Activated naive CD4-positive, alpha-beta T cell treated with anti-CD3 and anti-CD28 coated beads, Interleukin-2, amount 50 U/mL, for 24 hours (primary cell): Measurements from ENCODE around the gene ICAM1.

Experiments used
- H3K27ac Mint-ChIP-seq: one replicate; pipeline ENCODE4 v1.8.0; 2021; ENCODE audit warnings: mild to moderate bottlenecking, mixed read lengths
- H3K27me3 Mint-ChIP-seq: one replicate; pipeline ENCODE4 v1.8.0; 2021; ENCODE audit warnings: mixed read lengths
- H3K36me3 Mint-ChIP-seq: one replicate; pipeline ENCODE4 v1.8.0; 2021; ENCODE audit warnings: mixed read lengths
- H3K4me1 Mint-ChIP-seq: one replicate; pipeline ENCODE4 v1.8.0; 2021; ENCODE audit warnings: mixed read lengths
- H3K4me3 Mint-ChIP-seq: one replicate; pipeline ENCODE4 v1.8.0; 2021; ENCODE audit warnings: mild to moderate bottlenecking, mixed read lengths
- H3K9me3 Mint-ChIP-seq: one replicate; pipeline ENCODE4 v1.8.0; 2021; ENCODE audit warnings: mixed read lengths

The ICAM1 gene

DNA sequence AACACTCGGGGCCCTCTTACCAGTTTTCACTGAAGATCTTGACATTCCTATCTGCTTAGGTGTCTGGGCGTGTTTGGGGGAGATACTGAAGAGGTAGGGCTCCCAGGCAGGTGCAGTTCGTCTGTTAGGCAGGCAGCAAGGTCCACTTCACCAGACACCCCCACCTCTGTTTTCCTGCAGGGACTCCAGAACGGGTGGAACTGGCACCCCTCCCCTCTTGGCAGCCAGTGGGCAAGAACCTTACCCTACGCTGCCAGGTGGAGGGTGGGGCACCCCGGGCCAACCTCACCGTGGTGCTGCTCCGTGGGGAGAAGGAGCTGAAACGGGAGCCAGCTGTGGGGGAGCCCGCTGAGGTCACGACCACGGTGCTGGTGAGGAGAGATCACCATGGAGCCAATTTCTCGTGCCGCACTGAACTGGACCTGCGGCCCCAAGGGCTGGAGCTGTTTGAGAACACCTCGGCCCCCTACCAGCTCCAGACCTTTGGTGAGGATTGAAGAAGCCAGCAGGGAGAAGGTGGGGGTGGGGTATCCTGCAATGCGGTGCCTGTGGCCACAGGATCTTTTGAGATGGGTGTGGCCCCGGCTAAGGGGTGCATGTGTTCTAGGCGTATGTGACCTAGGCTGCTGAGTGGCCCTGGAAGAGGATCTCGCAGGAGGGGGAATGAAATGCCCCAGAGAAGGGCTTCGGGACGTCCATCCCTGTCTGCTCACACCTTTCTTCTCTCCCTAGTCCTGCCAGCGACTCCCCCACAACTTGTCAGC, 12.6 kb downstream of the ICAM1 start:
- Mint-ChIP-seq H3K9me3 (no peaks in the 10 kb centered on the region), H3K27me3 (peaks cover 3% of the 10 kb centered on the region), H3K36me3 (peaks cover 10% of the 10 kb centered on the region), H3K4me1 (peaks cover 26% of the 10 kb centered on the region), H3K4me3 (no peak overlapping the region), H3K27ac (no peak overlapping the region)

GRCh38 chr19:10284065-10284959, 13.4 kb downstream of the ICAM1 start:
- no peak overlapping the region for H3K27ac Mint-ChIP-seq
- no peaks in the 10 kb centered on the region for H3K9me3 Mint-ChIP-seq
- H3K27me3 Mint-ChIP-seq = peaks cover 5% of the 10 kb centered on the region
- H3K4me3 Mint-ChIP-seq = no peak overlapping the region
- H3K36me3 Mint-ChIP-seq = peaks cover 10% of the 10 kb centered on the region
- H3K4me1 Mint-ChIP-seq = peaks cover 34% of the 10 kb centered on the region

GRCh38 chr19:10284960-10285278, 14.0 kb downstream of the ICAM1 start:
- H3K27ac Mint-ChIP-seq = no peak overlapping the region
- no peaks in the 10 kb centered on the region for H3K9me3 Mint-ChIP-seq
- no peak overlapping the region for H3K4me3 Mint-ChIP-seq
- peaks cover 7% of the 10 kb centered on the region for H3K36me3 Mint-ChIP-seq
- peaks cover 33% of the 10 kb centered on the region for H3K4me1 Mint-ChIP-seq
- H3K27me3 Mint-ChIP-seq = peaks cover 5% of the 10 kb centered on the region

GRCh38 chr19:10285393-10285792, 14.5 kb downstream of the ICAM1 start:
- Mint-ChIP-seq H3K36me3 (peaks cover 5% of the 10 kb centered on the region), H3K4me3 (no peak overlapping the region), H3K9me3 (no peaks in the 10 kb centered on the region), H3K27me3 (peaks cover 8% of the 10 kb centered on the region), H3K4me1 (peaks cover 35% of the 10 kb centered on the region), H3K27ac (no peak overlapping the region)

- peaks cover 15% of the 10 kb centered on the region for H3K27me3 Mint-ChIP-seq
- H3K9me3 Mint-ChIP-seq = no peaks in the 10 kb centered on the region
- peaks cover 46% of the 10 kb centered on the region for H3K4me1 Mint-ChIP-seq
- H3K36me3 Mint-ChIP-seq = peaks cover 5% of the 10 kb centered on the region
- H3K27ac Mint-ChIP-seq = no peak within 1 kb of the TSS
- peak within 1 kb of the TSS; percentile 73 for H3K4me3 Mint-ChIP-seq
These were observed 16.1 kb downstream of the ICAM1 start, which contains the start of gene ICAM4 for GRCh38 chr19:10286803-10287737. TSS of gene ICAM4 (plus strand) at chr19:10286955. CDS start at chr19:10287013, 58 bp downstream.

- Mint-ChIP-seq H3K27me3 (peaks cover 26% of the 10 kb centered on the region), H3K27ac (peak overlapping the region; percentile 55), H3K9me3 (no peaks in the 10 kb centered on the region), H3K4me1 (peaks cover 55% of the 10 kb centered on the region), H3K4me3 (peak overlapping the region; percentile 84), H3K36me3 (peaks cover 5% of the 10 kb centered on the region)
These were observed 17.8 kb downstream of the ICAM1 start for GRCh38 chr19:10288662-10289166.

DNA sequence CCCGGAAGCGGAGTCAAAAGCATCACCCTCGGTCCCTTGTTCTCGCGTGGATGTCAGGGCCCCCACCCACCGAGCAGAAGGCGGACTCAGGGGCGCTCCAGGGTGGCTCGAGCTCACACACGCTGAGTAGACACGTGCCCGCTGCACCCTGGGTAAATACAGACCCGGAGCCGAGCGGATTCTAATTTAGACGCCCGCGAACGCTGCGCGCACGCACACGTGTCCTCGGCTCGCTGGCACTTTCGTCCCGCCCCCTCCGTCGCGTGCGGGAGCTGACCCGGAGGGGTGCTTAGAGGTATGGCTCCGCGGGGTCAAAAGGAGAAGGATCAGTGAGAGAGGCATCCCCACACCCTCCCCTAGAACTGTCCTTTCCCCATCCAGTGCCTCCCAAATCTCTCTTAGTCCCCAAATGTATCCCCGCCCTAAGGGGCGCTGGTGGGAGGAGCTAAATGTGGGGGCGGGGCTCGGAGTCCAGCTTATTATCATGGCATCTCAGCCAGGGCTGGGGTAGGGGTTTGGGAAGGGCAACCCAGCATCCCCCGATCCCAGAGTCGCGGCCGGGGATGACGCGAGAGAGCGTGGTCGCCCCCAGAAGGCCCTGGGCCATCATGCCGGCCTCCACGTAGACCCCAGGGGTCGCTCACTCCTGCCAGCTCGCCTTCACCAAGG, 18.4 kb downstream of the ICAM1 start:
- H3K27me3 Mint-ChIP-seq = peaks cover 27% of the 10 kb centered on the region
- peak overlapping the region; percentile 17 for H3K27ac Mint-ChIP-seq
- H3K4me3 Mint-ChIP-seq = peak overlapping the region; percentile 84
- peaks cover 4% of the 10 kb centered on the region for H3K36me3 Mint-ChIP-seq
- no peaks in the 10 kb centered on the region for H3K9me3 Mint-ChIP-seq
- peaks cover 56% of the 10 kb centered on the region for H3K4me1 Mint-ChIP-seq

DNA sequence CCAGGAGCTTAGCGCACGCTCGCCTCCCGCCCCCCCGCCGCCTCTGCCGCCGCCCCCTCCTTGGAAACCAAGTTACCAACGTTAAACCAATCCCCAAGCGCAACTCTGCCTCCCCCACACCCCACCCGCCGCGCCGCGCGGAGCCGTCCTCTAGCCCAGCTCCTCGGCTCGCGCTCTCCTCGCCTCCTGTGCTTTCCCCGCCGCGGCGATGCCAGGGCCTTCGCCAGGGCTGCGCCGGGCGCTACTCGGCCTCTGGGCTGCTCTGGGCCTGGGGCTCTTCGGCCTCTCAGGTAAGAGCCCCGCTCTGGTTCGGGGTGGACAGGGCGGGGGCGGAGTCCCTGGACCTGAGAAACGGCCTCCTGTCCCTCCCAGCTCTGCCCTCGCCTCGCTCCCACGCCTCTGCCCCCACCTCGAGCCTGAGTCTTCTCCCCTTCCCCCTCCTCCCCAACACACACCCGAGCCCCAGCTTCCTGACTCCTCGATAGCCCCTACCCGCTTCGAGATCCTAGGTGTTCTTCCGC, 19.0 kb downstream of the ICAM1 start, which contains the start of gene ICAM5:
Gene ICAM5, plus strand, starts transcription at position 117 of the 521 bp plus-strand sequence. Its CDS starts 92 bp downstream, at position 209.
- peak within 1 kb of the TSS; percentile 55 for H3K27ac Mint-ChIP-seq

GRCh38 chr19:10290357-10290875, 19.5 kb downstream of the ICAM1 start:
- H3K9me3 Mint-ChIP-seq = no peaks in the 10 kb centered on the region
- peaks cover 31% of the 10 kb centered on the region for H3K27me3 Mint-ChIP-seq
- peaks cover 60% of the 10 kb centered on the region for H3K4me1 Mint-ChIP-seq
- H3K36me3 Mint-ChIP-seq = no peaks in the 10 kb centered on the region
- peak overlapping the region; percentile 84 for H3K4me3 Mint-ChIP-seq
- no peak overlapping the region for H3K27ac Mint-ChIP-seq

More for the DNA sequence above, 19.0 kb downstream of the ICAM1 start, which contains the start of gene ICAM5:
- Mint-ChIP-seq H3K4me3 (peak within 1 kb of the TSS; percentile 84), H3K27me3 (peaks cover 30% of the 10 kb centered on the region), H3K36me3 (peaks cover 4% of the 10 kb centered on the region), H3K4me1 (peaks cover 59% of the 10 kb centered on the region), H3K9me3 (no peaks in the 10 kb centered on the region)

DNA sequence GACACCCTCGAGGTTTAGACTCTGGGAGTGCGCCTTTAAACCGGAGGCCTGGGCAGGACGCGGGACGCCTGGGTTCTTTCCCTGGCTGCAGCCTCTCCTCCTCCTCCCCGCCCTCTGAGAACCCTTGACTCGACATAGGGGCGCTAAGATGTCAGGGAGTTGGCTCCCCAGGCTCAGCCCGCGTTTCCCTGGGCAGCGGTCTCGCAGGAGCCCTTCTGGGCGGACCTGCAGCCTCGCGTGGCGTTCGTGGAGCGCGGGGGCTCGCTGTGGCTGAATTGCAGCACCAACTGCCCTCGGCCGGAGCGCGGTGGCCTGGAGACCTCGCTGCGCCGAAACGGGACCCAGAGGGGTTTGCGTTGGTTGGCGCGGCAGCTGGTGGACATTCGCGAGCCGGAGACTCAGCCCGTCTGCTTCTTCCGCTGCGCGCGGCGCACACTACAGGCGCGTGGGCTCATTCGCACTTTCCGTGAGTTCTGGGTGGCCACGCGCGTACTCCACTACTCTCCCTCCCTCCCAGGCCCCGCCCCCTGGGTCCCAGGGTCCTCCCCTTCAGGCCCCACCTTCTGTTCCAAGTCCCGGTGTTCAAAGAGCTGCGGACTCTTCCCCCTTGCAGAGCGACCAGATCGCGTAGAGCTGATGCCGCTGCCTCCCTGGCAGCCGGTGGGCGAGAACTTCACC, 20.1 kb downstream of the ICAM1 start:
- Mint-ChIP-seq H3K4me1 (peaks cover 65% of the 10 kb centered on the region), H3K27ac (no peak overlapping the region), H3K27me3 (peaks cover 34% of the 10 kb centered on the region)

GRCh38 chr19:10291554-10292205, 20.8 kb downstream of the ICAM1 start:
- peak overlapping the region; percentile 65 for H3K27ac Mint-ChIP-seq
- peaks cover 34% of the 10 kb centered on the region for H3K27me3 Mint-ChIP-seq
- no peaks in the 10 kb centered on the region for H3K9me3 Mint-ChIP-seq
- peaks cover 60% of the 10 kb centered on the region for H3K4me1 Mint-ChIP-seq
- no peaks in the 10 kb centered on the region for H3K36me3 Mint-ChIP-seq
- H3K4me3 Mint-ChIP-seq = peak overlapping the region; percentile 84

More for the DNA sequence above, 20.1 kb downstream of the ICAM1 start:
- H3K36me3 Mint-ChIP-seq = no peaks in the 10 kb centered on the region
- H3K9me3 Mint-ChIP-seq = no peaks in the 10 kb centered on the region
- peak overlapping the region; percentile 84 for H3K4me3 Mint-ChIP-seq

DNA sequence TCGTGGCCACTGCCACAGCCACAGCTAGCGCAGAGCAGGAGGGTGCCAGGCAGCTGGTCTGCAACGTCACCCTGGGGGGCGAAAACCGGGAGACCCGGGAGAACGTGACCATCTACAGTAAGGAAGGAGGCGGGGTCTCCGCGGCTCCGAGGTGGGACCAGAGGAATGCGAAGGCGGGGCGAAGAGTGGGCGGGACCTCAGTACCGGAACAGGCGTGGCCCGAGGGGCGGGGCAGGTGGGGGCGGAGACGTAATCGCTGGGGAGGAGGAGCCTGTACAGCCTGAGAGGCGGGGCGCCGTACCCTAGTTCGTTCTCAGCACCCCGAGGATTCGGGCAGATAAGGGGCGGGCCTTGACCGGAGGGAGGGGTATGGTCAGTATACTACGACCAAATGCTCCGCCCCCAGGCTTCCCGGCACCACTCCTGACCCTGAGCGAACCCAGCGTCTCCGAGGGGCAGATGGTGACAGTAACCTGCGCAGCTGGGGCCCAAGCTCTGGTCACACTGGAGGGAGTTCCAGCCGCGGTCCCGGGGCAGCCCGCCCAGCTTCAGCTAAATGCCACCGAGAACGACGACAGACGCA, 21.4 kb downstream of the ICAM1 start:
- H3K36me3 Mint-ChIP-seq = no peaks in the 10 kb centered on the region
- H3K27me3 Mint-ChIP-seq = peaks cover 34% of the 10 kb centered on the region
- H3K4me1 Mint-ChIP-seq = peaks cover 54% of the 10 kb centered on the region
- H3K27ac Mint-ChIP-seq = peak overlapping the region; percentile 65
- no peaks in the 10 kb centered on the region for H3K9me3 Mint-ChIP-seq
- H3K4me3 Mint-ChIP-seq = peak overlapping the region; percentile 84
